A549 (cell line): ENCODE measurements around the gene THAP4. TPM values are rescaled to one million over a fixed set of nuclear protein-coding genes. Genes with fewer than 3 reads are reported as not detected.

ENCODE experiments used
- ATAC-seq, 2 experiments: fragments of 200-7000 bp in 1 of 2; fragments of >200 bp in 1 of 2; cut with Nextera tagmentation in 1 of 2; cut with Tn5 transposase in 1 of 2; 3 replicates each; pipeline versions ENCODE4 v1.8.0 to v1.9.1; 2018 to 2020; ENCODE audit warnings: mild to moderate bottlenecking in 1 of 2, moderate library complexity in 1 of 2
- CTCF ChIA-PET: fragments of 300-600 bp; sonication (Branson Sonifier 250); formaldehyde crosslinking; extraction: SDS; loops from one replicate; lab custom pipeline; 2021; ENCODE audit warnings: antibody characterized with exemption, inconsistent platforms; lab: Yijun Ruan, JAX
- POLR2A ChIA-PET: fragments of 350-600 bp; formaldehyde crosslinking; extraction: SDS; loops from one replicate; lab custom pipeline; 2021; ENCODE audit warnings: antibody characterized with exemption, inconsistent platforms; lab: Yijun Ruan, JAX
- DNase-seq, 2 experiments: peaks; one replicate each; pipeline versions ENCODE4 v3.0.0 to v3.0.0-alpha.2; 2011 to 2016; ENCODE audit warnings: low read depth in 1 of 2, low spot score in 1 of 2
- FAIRE-seq: peaks from 2 replicates; lab custom pipeline; 2011; peaks lifted over from hg19 to GRCh38; lab: Jason Lieb, UNC
- H3K27ac ChIP-seq, 2 experiments: fragments of >200 bp; sonication (Bioruptor Twin); formaldehyde crosslinking; 3 replicates each; pipeline ENCODE4 v1.5.1; 2016 to 2017
- H3K4me1 ChIP-seq: fragments of >200 bp; sonication (Bioruptor Twin); formaldehyde crosslinking; 3 replicates; pipeline ENCODE4 v1.6.1; 2016
- H3K4me2 ChIP-seq: fragments of >200 bp; sonication (Bioruptor Twin); formaldehyde crosslinking; 3 replicates; pipeline ENCODE4 v1.6.1; 2016
- H3K4me3 ChIP-seq: fragments of >200 bp; sonication (Bioruptor Twin); formaldehyde crosslinking; 3 replicates; pipeline ENCODE4 v1.5.1; 2016
- H3K9me3 ChIP-seq: fragments of >200 bp; sonication (Bioruptor Twin); formaldehyde crosslinking; 3 replicates; pipeline ENCODE4 v1.6.1; 2016
- ATOH8 ChIP-seq: fragments of 250-450 bp; sonication (Bioruptor Pico); IDR thresholded peaks from 2 replicates; pipeline ENCODE4 v1.5.0; 2020; ENCODE audit warnings: low read depth, mild to moderate bottlenecking, moderate library complexity
- CBX8 ChIP-seq: fragments of 200-600 bp; sonication (generic); IDR thresholded peaks from 2 replicates; pipeline ENCODE4 v1.6.1; 2016
- CEBPB ChIP-seq, 2 experiments: fragments of >200 bp in 1 of 2; sonication (Bioruptor Twin) in 1 of 2; formaldehyde crosslinking in 1 of 2; IDR thresholded peaks; 2 replicates each; pipeline ENCODE4 v1.6.1; 2012 to 2016
- CHD4 ChIP-seq: fragments of 200-600 bp; sonication (generic); IDR thresholded peaks from 2 replicates; pipeline ENCODE4 v1.6.1; 2016; ENCODE audit warnings: antibody characterized with exemption, mild to moderate bottlenecking, borderline replicate concordance
- EHMT2 ChIP-seq: fragments of 200-600 bp; sonication (generic); IDR thresholded peaks from 2 replicates; pipeline ENCODE4 v1.6.1; 2016; ENCODE audit warnings: antibody characterized with exemption, low read depth, mild to moderate bottlenecking, moderate library complexity
- EP300 ChIP-seq, 2 experiments: fragments of >200 bp; sonication (Bioruptor Twin); formaldehyde crosslinking; IDR thresholded peaks; 2 replicates in 1 of 2; 3 replicates in 1 of 2; pipeline ENCODE4 v1.6.1; 2016 to 2017
- ESRRA ChIP-seq: fragments of 150-350 bp; IDR thresholded peaks from 2 replicates; pipeline ENCODE4 v1.6.1; 2014; ENCODE audit warnings: mild to moderate bottlenecking, low read length, borderline replicate concordance
- FOXS1 ChIP-seq: fragments of 250-450 bp; sonication (Bioruptor Pico); IDR thresholded peaks from 2 replicates; pipeline ENCODE4 v1.5.0; 2020; ENCODE audit warnings: mild to moderate bottlenecking, moderate library complexity
- HEYL ChIP-seq: fragments of 250-450 bp; sonication (Bioruptor Pico); IDR thresholded peaks from 2 replicates; pipeline ENCODE4 v1.8.0; 2021; ENCODE audit warnings: mild to moderate bottlenecking, moderate library complexity
- HOXB13 ChIP-seq: fragments of 250-450 bp; sonication (Bioruptor Pico); IDR thresholded peaks from 2 replicates; pipeline ENCODE4 v1.5.0; 2020; ENCODE audit warnings: low read depth, mild to moderate bottlenecking, moderate library complexity
- JUNB ChIP-seq: fragments of >200 bp; sonication (Bioruptor Twin); formaldehyde crosslinking; IDR thresholded peaks from 2 replicates; pipeline ENCODE4 v1.6.1; 2016
- KDM5A ChIP-seq: fragments of 200-600 bp; sonication (generic); IDR thresholded peaks from 2 replicates; pipeline ENCODE4 v1.6.1; 2016; ENCODE audit warnings: antibody characterized with exemption, mild to moderate bottlenecking
- MAX ChIP-seq: IDR thresholded peaks from 2 replicates; pipeline ENCODE4 v1.6.1; 2012
- MYC ChIP-seq: IDR thresholded peaks from 2 replicates; pipeline ENCODE4 v1.6.1; 2012; ENCODE audit warnings: mild to moderate bottlenecking, inconsistent platforms, low read length, improper control_type of control experiment, borderline replicate concordance
- NPAS2 ChIP-seq: fragments of 250-450 bp; sonication (Bioruptor Pico); IDR thresholded peaks from 2 replicates; pipeline ENCODE4 v1.8.0; 2022; ENCODE audit warnings: mild to moderate bottlenecking, moderate library complexity, borderline replicate concordance
- POLR2AphosphoS2 ChIP-seq: conservative IDR thresholded peaks from 2 replicates; pipeline ENCODE4 v1.6.1; 2012; ENCODE audit warnings: low read length, improper control_type of control experiment, inconsistent platforms
- RARB ChIP-seq: fragments of 250-450 bp; sonication (Bioruptor Pico); IDR thresholded peaks from 2 replicates; pipeline ENCODE4 v1.8.0; 2021; ENCODE audit warnings: mild to moderate bottlenecking, moderate library complexity
- SMC3 ChIP-seq: fragments of >200 bp; sonication (Bioruptor Twin); formaldehyde crosslinking; IDR thresholded peaks from 3 replicates; pipeline ENCODE4 v1.6.1; 2018; ENCODE audit warnings: inconsistent platforms
- ZC3H11A ChIP-seq: fragments of 450-650 bp; IDR thresholded peaks from 2 replicates; pipeline ENCODE4 v1.6.1; 2014; ENCODE audit warnings: antibody characterized with exemption, mild to moderate bottlenecking
- ZFP36 ChIP-seq: fragments of 450-650 bp; IDR thresholded peaks from 2 replicates; pipeline ENCODE4 v1.6.1; 2014; ENCODE audit warnings: borderline replicate concordance; ENCODE audit not compliant: partially characterized antibody
- WGBS: methylation state at CpG from one replicate; pipeline ENCODE4 v1.1.6; 2017; ENCODE audit errors: missing lambda C conversion rate; 5-methylcytosine and 5-hydroxymethylcytosine counted together
- polyA plus RNA-seq, 4 experiments: library from polyadenylated mRNA; depleted of rRNA in 3 of 4; stranded (reverse); fragments of >200 nt; fragmentation: RNase III in 1 of 4; extraction: RNeasy Plus Mini Kit Qiagen cat#74134 plus additional on column Dnase treatment in 1 of 4; gene quantifications; 2 replicates in 3 of 4; 3 replicates in 1 of 4; pipeline ENCODE4 v1.2.3, GENCODE V29; 2011 to 2017
- TF ChIP-seq, protein P1 (sequence below): fragments of 150-350 bp; IDR thresholded peaks from 2 replicates; pipeline ENCODE4 v1.6.1; 2014; ENCODE audit warnings: low read depth, mild to moderate bottlenecking, low read length
- TF ChIP-seq, protein P2 (sequence below): fragments of 450-650 bp; IDR thresholded peaks from 2 replicates; pipeline ENCODE4 v1.6.1; 2014; ENCODE audit warnings: antibody characterized with exemption

Gene THAP4
- polyA plus RNA-seq, 2 of the 4 experiments (the other 2 are of a cell fraction) = 36.1 to 51.0 TPM

DNA sequence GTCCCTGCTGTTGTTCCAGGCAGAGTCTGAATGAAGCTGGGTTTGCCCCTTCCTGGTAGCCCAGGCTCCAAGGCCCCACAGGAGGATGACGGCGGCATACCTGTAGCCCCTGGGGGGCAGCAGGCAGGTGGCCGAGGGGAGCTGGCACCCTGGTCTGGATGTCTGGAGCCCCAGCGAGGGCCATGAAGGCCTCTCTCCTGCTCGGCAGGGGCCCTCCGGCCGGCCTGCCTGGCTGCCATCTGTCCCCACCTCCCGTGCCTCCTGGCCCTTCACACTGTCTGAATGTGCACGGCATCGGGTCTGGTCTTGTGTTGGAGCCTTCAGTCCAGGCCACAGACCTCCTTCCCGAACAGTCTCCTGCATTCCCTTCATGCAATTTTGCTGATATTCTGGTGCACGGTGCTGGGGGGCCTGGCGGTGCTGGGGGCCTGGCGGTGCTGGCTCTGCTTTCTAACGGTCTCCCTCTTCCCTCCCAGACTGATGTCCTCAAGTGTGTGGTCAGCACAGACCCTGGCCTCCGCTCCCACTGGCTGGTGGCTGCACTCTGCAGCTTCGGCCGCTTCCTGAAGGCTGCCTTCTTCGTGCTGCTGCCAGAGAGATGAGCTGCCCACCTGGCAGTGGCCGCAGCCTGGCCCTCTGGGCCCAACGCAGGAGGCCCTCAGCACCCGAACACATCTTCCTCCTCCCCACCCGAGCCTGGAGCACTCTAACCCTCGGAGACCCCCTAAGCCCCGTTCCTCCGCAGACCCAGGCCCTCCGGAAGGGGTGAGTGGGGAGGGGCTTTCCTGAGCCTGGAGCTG lies 64.9 kb downstream of the THAP4 start (continued):
- TF ChIP-seq HOXB13 (CRISPR knock-in tag) (no peak), RARB (CRISPR knock-in tag) (no peak), KDM5A (no peak), JUNB (no peak), POLR2AphosphoS2 (no peak), SMC3 (no peak), HEYL (no peak), EHMT2 (no peak)
- TF ChIP-seq, protein P1, sequence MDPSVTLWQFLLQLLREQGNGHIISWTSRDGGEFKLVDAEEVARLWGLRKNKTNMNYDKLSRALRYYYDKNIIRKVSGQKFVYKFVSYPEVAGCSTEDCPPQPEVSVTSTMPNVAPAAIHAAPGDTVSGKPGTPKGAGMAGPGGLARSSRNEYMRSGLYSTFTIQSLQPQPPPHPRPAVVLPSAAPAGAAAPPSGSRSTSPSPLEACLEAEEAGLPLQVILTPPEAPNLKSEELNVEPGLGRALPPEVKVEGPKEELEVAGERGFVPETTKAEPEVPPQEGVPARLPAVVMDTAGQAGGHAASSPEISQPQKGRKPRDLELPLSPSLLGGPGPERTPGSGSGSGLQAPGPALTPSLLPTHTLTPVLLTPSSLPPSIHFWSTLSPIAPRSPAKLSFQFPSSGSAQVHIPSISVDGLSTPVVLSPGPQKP = no peak
- TF ChIP-seq, all 56 proteins: peak for 0

- no peaks in the 10 kb centered on the region for H3K9me3 ChIP-seq
- H3K4me2 ChIP-seq = no peak overlapping the region
- FAIRE-seq (no peak), DNase-seq (no peak), ATAC-seq (no peak)
- POLR2A ChIA-PET = no interaction called here
- H3K4me3 ChIP-seq = no peak overlapping the region
- H3K4me1 ChIP-seq = no peaks in the 10 kb centered on the region
- no peak overlapping the region for H3K27ac ChIP-seq
- 93% methylated on average over 13 of the region's 23 CpGs for WGBS
- TF ChIP-seq CBX8 = no peak
- no peak for TF ChIP-seq JUNB
- no peak for TF ChIP-seq ATOH8
- no peak for TF ChIP-seq ZFP36
- TF ChIP-seq ZC3H11A = no peak
- no peak for TF ChIP-seq HEYL
- TF ChIP-seq KDM5A = no peak
- TF ChIP-seq MYC = no peak
- no peak for TF ChIP-seq CHD4
- TF ChIP-seq CEBPB (IDR thresholded peaks at IDR 0.05) = no peak
- TF ChIP-seq MAX = no peak
- TF ChIP-seq, protein P2, sequence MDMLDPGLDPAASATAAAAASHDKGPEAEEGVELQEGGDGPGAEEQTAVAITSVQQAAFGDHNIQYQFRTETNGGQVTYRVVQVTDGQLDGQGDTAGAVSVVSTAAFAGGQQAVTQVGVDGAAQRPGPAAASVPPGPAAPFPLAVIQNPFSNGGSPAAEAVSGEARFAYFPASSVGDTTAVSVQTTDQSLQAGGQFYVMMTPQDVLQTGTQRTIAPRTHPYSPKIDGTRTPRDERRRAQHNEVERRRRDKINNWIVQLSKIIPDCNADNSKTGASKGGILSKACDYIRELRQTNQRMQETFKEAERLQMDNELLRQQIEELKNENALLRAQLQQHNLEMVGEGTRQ = no peak
- no peak for TF ChIP-seq ESRRA
- CTCF ChIA-PET = interaction anchor here (1.2 kb wide), 1 partner anchor 28 kb away, joined by 3 read pairs; no protein-coding TSS in a partner anchor
These were observed 65.9 kb downstream of the THAP4 start for GRCh38 chr2:241570961-241571581.

DNA sequence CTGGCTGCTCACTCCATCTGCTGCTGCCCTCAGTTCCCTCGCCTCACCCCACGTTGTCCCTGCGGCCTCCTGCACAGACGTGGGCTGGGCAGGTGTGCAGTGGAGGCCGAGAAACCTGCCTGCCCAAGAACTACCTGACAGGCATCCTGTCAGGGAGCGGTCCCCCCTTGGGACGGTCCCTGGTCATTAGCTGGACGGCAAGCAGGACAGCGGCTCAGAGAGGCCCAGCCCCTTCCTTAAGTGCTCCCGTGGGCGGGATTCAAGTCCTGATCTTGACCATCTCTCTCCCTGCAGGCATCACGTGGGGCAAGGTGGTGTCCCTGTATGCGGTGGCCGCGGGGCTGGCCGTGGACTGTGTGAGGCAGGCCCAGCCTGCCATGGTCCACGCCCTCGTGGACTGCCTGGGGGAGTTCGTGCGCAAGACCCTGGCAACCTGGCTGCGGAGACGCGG lies 67.1 kb downstream of the THAP4 start:
- no peak for FAIRE-seq
- Histone ChIP-seq H3K4me3 (no peak overlapping the region), H3K9me3 (no peaks in the 10 kb centered on the region), H3K27ac (no peak overlapping the region), H3K4me1 (no peaks in the 10 kb centered on the region), H3K4me2 (no peak overlapping the region)
- no peak for DNase-seq
- ChIA-PET CTCF (interaction anchor here (0.5 kb wide), 1 partner anchor 234 kb away, joined by 3 read pairs; no protein-coding TSS in a partner anchor), POLR2A (no interaction called here)
- no peak for ATAC-seq
- 92% methylated on average over 23 of the region's 23 CpGs for WGBS
- TF ChIP-seq FOXS1 (CRISPR knock-in tag) = no peak
- TF ChIP-seq NPAS2 (CRISPR knock-in tag) = no peak
- no peak for TF ChIP-seq EP300 (IDR thresholded peaks at IDR 0.05)
